ENCODE data around the gene FAM3D.

FAM3D gene

GRCh38 chr3:58670506-58671135, 4.0 kb upstream of the FAM3D start (continued):
- TF ChIP-seq TRIM28 (IDR thresholded peaks at IDR 0.05; ENCODE audit: borderline replicate concordance, low read length), result no peak

- TF ChIP-seq ZNF239 (tag by site-specific recombination; IDR thresholded peaks at IDR 0.05), result no peak
- TF ChIP-seq, protein P1, sequence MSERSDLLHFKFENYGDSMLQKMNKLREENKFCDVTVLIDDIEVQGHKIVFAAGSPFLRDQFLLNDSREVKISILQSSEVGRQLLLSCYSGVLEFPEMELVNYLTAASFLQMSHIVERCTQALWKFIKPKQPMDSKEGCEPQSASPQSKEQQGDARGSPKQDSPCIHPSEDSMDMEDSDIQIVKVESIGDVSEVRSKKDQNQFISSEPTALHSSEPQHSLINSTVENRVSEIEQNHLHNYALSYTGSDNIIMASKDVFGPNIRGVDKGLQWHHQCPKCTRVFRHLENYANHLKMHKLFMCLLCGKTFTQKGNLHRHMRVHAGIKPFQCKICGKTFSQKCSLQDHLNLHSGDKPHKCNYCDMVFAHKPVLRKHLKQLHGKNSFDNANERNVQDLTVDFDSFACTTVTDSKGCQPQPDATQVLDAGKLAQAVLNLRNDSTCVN (tag by site-specific recombination; optimal IDR thresholded peaks at IDR 0.05), result no peak
- TF ChIP-seq HOXC10 (CRISPR knock-in tag; IDR thresholded peaks at IDR 0.05), result no peak
- TF ChIP-seq SP7 (tag by site-specific recombination; IDR thresholded peaks at IDR 0.05), result no peak
- no peak for TF ChIP-seq ZNF175 (tag by site-specific recombination; IDR thresholded peaks at IDR 0.05)
- no peak for TF ChIP-seq ZNF2 (tag by site-specific recombination; IDR thresholded peaks at IDR 0.05)
- no peak for TF ChIP-seq SP2 (tag by site-specific recombination; IDR thresholded peaks at IDR 0.05)
- TF ChIP-seq ZNF266 (tag by site-specific recombination; IDR thresholded peaks at IDR 0.05; ENCODE audit: low read depth), result no peak
- TF ChIP-seq ZNF561 (tag by site-specific recombination; IDR thresholded peaks at IDR 0.05; ENCODE audit: borderline replicate concordance), result no peak
- TF ChIP-seq OSR2 (tag by site-specific recombination; IDR thresholded peaks at IDR 0.05), result no peak
- TF ChIP-seq ZNF214 (tag by site-specific recombination; IDR thresholded peaks at IDR 0.05; ENCODE audit: borderline replicate concordance), result no peak
- H3K36me3 ChIP-seq (ENCODE audit: control insufficient read depth in 2 of 2, insufficient read depth in 1 of 2, low read length in 2 of 2), result no peaks in the 10 kb centered on the region
- no peaks in the 10 kb centered on the region for H3K9me3 ChIP-seq (ENCODE audit: control insufficient read depth, insufficient read depth, low read depth, low read length)
- CTCF ChIA-PET, result no interaction called here
- H3K27ac ChIP-seq (ENCODE audit: extremely low read depth, low read depth, low read length), result no peak overlapping the region
- no peak overlapping the region for H3K4me3 ChIP-seq (ENCODE audit: low read depth, low read length)
- POLR2A ChIA-PET, result no interaction called here
- no peaks in the 10 kb centered on the region for H3K4me1 ChIP-seq (ENCODE audit: control insufficient read depth, insufficient read depth, low read length)
These were observed 1.7 kb upstream of the FAM3D start for GRCh38 chr3:58668247-58668646.

GRCh38 chr3:58667704-58668103, 1.1 kb upstream of the FAM3D start:
- TF ChIP-seq, protein P2, sequence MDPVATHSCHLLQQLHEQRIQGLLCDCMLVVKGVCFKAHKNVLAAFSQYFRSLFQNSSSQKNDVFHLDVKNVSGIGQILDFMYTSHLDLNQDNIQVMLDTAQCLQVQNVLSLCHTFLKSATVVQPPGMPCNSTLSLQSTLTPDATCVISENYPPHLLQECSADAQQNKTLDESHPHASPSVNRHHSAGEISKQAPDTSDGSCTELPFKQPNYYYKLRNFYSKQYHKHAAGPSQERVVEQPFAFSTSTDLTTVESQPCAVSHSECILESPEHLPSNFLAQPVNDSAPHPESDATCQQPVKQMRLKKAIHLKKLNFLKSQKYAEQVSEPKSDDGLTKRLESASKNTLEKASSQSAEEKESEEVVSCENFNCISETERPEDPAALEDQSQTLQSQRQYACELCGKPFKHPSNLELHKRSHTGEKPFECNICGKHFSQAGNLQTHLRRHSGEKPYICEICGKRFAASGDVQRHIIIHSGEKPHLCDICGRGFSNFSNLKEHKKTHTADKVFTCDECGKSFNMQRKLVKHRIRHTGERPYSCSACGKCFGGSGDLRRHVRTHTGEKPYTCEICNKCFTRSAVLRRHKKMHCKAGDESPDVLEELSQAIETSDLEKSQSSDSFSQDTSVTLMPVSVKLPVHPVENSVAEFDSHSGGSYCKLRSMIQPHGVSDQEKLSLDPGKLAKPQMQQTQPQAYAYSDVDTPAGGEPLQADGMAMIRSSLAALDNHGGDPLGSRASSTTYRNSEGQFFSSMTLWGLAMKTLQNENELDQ (tag by site-specific recombination; IDR thresholded peaks at IDR 0.05; ENCODE audit: low read depth), result no peak
- no peak for TF ChIP-seq ZNF621 (tag by site-specific recombination; IDR thresholded peaks at IDR 0.05)
- no peak for TF ChIP-seq ZNF707 (tag by site-specific recombination; IDR thresholded peaks at IDR 0.05)
- no peak for TF ChIP-seq PRDM2 (tag by site-specific recombination; IDR thresholded peaks at IDR 0.05; ENCODE audit: borderline replicate concordance)
- POLR2A ChIA-PET, result no interaction called here
- Histone ChIP-seq H3K4me1 (ENCODE audit: control insufficient read depth, insufficient read depth, low read length) (no peaks in the 10 kb centered on the region), H3K9me3 (ENCODE audit: control insufficient read depth, insufficient read depth, low read depth, low read length) (no peaks in the 10 kb centered on the region), H3K27ac (ENCODE audit: extremely low read depth, low read depth, low read length) (no peak overlapping the region), H3K36me3 (ENCODE audit: control insufficient read depth in 2 of 2, insufficient read depth in 1 of 2, low read length in 2 of 2) (no peaks in the 10 kb centered on the region), H3K4me3 (ENCODE audit: low read depth, low read length) (no peak overlapping the region)
- CTCF ChIA-PET, result no interaction called here
